Neuronal stem cell (in vitro differentiated cells): ENCODE results near the gene OPTC.

Experiments
- DNase-seq: peaks from one replicate; pipeline ENCODE4 v3.0.0-alpha.2; 2013; ENCODE audit warnings: low spot score
- H2AFZ ChIP-seq: one replicate; pipeline ENCODE4 v1.6.1; 2013; ENCODE audit warnings: mild to moderate bottlenecking, low read length, inconsistent platforms
- H2AK5ac ChIP-seq: 2 replicates; pipeline ENCODE4 v1.6.1; 2013; ENCODE audit warnings: low read depth, mild to moderate bottlenecking, inconsistent platforms, low read length, moderate library complexity, mixed read lengths
- H2BK120ac ChIP-seq: 2 replicates; pipeline ENCODE4 v1.6.1; 2013; ENCODE audit warnings: low read depth, mild to moderate bottlenecking, inconsistent platforms, low read length, moderate library complexity, mixed read lengths
- H2BK12ac ChIP-seq: one replicate; pipeline ENCODE4 v1.6.1; 2013; ENCODE audit warnings: low read length, inconsistent platforms
- H2BK15ac ChIP-seq: 2 replicates; pipeline ENCODE4 v1.6.1; 2013; ENCODE audit warnings: mild to moderate bottlenecking, low read length, inconsistent platforms, mixed read lengths
- H2BK5ac ChIP-seq: one replicate; pipeline ENCODE4 v1.6.1; 2013; ENCODE audit warnings: inconsistent platforms, mild to moderate bottlenecking, low read length, moderate library complexity
- H3K14ac ChIP-seq: one replicate; pipeline ENCODE4 v1.6.1; 2013; ENCODE audit warnings: low read length, inconsistent platforms
- H3K18ac ChIP-seq: 2 replicates; pipeline ENCODE4 v1.6.1; 2013; ENCODE audit warnings: low read length, inconsistent platforms
- H3K23ac ChIP-seq: 2 replicates; pipeline ENCODE4 v1.6.1; 2013; ENCODE audit warnings: low read depth, mild to moderate bottlenecking, mixed read lengths, low read length, inconsistent platforms; ENCODE audit not compliant: poor library complexity
- H3K27ac ChIP-seq: replicated peaks from 3 replicates; pipeline ENCODE4 v1.5.1; 2013; ENCODE audit warnings: low read length, inconsistent platforms
- H3K27me3 ChIP-seq, 3 experiments: 2 replicates each; pipeline ENCODE4 v1.6.1; 2013; ENCODE audit warnings: low read length in 3 of 3, mild to moderate bottlenecking in 2 of 3, inconsistent platforms in 1 of 3, low read depth in 1 of 3, mixed read lengths in 1 of 3, moderate library complexity in 1 of 3; ENCODE audit not compliant: control insufficient read depth in 3 of 3, insufficient read depth in 3 of 3
- H3K36me3 ChIP-seq, 2 donors: replicated peaks in 1 of 2; 2 replicates each; pipeline ENCODE4 v1.6.1; 2013; ENCODE audit warnings: low read length in 2 of 2; ENCODE audit not compliant: control insufficient read depth in 2 of 2, insufficient read depth in 2 of 2
- H3K4ac ChIP-seq: 2 replicates; pipeline ENCODE4 v1.6.1; 2013; ENCODE audit warnings: inconsistent platforms, mild to moderate bottlenecking, low read length, moderate library complexity
- H3K4me1 ChIP-seq, 2 donors: 1 replicate in 1 of 2; 2 replicates in 1 of 2; pipeline ENCODE4 v1.6.1; 2013; ENCODE audit warnings: low read length in 2 of 2, low read depth in 1 of 2; ENCODE audit not compliant: control insufficient read depth in 2 of 2, insufficient read depth in 1 of 2
- H3K4me2 ChIP-seq: one replicate; pipeline ENCODE4 v1.6.1; 2013; ENCODE audit warnings: mild to moderate bottlenecking, low read length, inconsistent platforms; ENCODE audit not compliant: insufficient read depth, poor library complexity, severe bottlenecking
- H3K4me3 ChIP-seq, 2 donors: 2 replicates each; pipeline ENCODE4 v1.5.1; 2013; ENCODE audit warnings: low read length in 2 of 2, mild to moderate bottlenecking in 2 of 2, inconsistent platforms in 1 of 2, moderate library complexity in 1 of 2
- H3K79me1 ChIP-seq: one replicate; pipeline ENCODE4 v1.6.1; 2013; ENCODE audit warnings: low read depth, mild to moderate bottlenecking, inconsistent platforms, low read length, moderate library complexity
- H3K9ac ChIP-seq: one replicate; pipeline ENCODE4 v1.6.1; 2013; ENCODE audit warnings: mild to moderate bottlenecking, low read depth, low read length, inconsistent platforms; ENCODE audit not compliant: poor library complexity
- H3K9me3 ChIP-seq, 2 donors: replicated peaks in 1 of 2; 2 replicates each; pipeline versions ENCODE3 to v1.6.1; 2013; ENCODE audit warnings: low read length in 2 of 2, mild to moderate bottlenecking in 2 of 2, inconsistent platforms in 1 of 2, low read depth in 1 of 2, mixed read lengths in 1 of 2, moderate library complexity in 1 of 2; ENCODE audit not compliant: control insufficient read depth in 2 of 2, insufficient read depth in 1 of 2
- H4K8ac ChIP-seq: one replicate; pipeline ENCODE4 v1.6.1; 2013; ENCODE audit warnings: low read depth, mild to moderate bottlenecking, inconsistent platforms, low read length, moderate library complexity
- H4K91ac ChIP-seq: one replicate; pipeline ENCODE4 v1.6.1; 2013; ENCODE audit warnings: low read length, low read depth, mild to moderate bottlenecking, inconsistent platforms; ENCODE audit not compliant: poor library complexity
- WGBS, 2 donors: extraction: QIAGEN DNeasy Blood & Tissue Kit; methylation state at CpG; one replicate each; pipeline ENCODE4 v1.1.7; 2013; ENCODE audit warnings: missing lambda C conversion rate in 2 of 2, mixed read lengths in 1 of 2; ENCODE audit not compliant: insufficient read length in 2 of 2, insufficient replicate concordance in 1 of 2; ENCODE audit errors: extremely low coverage in 2 of 2; 5-methylcytosine and 5-hydroxymethylcytosine counted together

OPTC gene

GRCh38 chr1:203461717-203462116, 32.2 kb upstream of the OPTC start:
- Histone ChIP-seq H3K9ac (no peak overlapping the region), H2BK5ac (no peak overlapping the region), H2BK120ac (no peak overlapping the region), H3K27ac (no peak overlapping the region), H3K4me3 (no peak overlapping the region), H2BK12ac (no peak overlapping the region), H3K36me3 (no peaks in the 10 kb centered on the region), H2BK15ac (no peak overlapping the region), H3K14ac (no peak overlapping the region), H3K4me1 (peaks cover 13 to 30% of the 10 kb centered on the region in 2 donors), H3K18ac (no peak overlapping the region), H3K9me3 (no peaks in the 10 kb centered on the region), H3K27me3 (peaks cover 0 to 36% (median 0%) of the 10 kb centered on the region in 3 experiments), H3K4ac (no peak overlapping the region), H2AK5ac (no peak overlapping the region), H3K4me2 (no peak overlapping the region), H2AFZ (no peak overlapping the region), H3K23ac (no peak overlapping the region), H3K79me1 (no peaks in the 10 kb centered on the region), H4K91ac (no peak overlapping the region), H4K8ac (no peak overlapping the region)
- no peak for DNase-seq
- no CpG with 5 or more reads among the region's 5 CpGs for WGBS, 2 donors

GRCh38 chr1:203462143-203462542, 31.8 kb upstream of the OPTC start:
- Histone ChIP-seq H3K4ac (no peak overlapping the region), H3K18ac (no peak overlapping the region), H3K4me3 (no peak overlapping the region), H2BK12ac (no peak overlapping the region), H3K79me1 (no peaks in the 10 kb centered on the region), H2AFZ (no peak overlapping the region), H2BK5ac (no peak overlapping the region), H3K9me3 (no peaks in the 10 kb centered on the region), H3K4me2 (no peak overlapping the region), H3K27ac (no peak overlapping the region), H3K27me3 (peaks cover 0 to 33% (median 0%) of the 10 kb centered on the region in 3 experiments), H3K14ac (no peak overlapping the region), H3K36me3 (no peaks in the 10 kb centered on the region), H4K91ac (no peak overlapping the region), H2BK15ac (no peak overlapping the region), H2BK120ac (no peak overlapping the region), H3K23ac (no peak overlapping the region), H3K4me1 (peaks cover 16 to 28% of the 10 kb centered on the region in 2 donors), H2AK5ac (no peak overlapping the region), H4K8ac (no peak overlapping the region), H3K9ac (no peak overlapping the region)
- DNase-seq = no peak
- no CpG with 5 or more reads among the region's 1 CpG for WGBS, 2 donors

- Histone ChIP-seq H3K79me1 (no peaks in the 10 kb centered on the region), H2BK15ac (no peak overlapping the region), H4K8ac (no peak overlapping the region), H2AK5ac (no peak overlapping the region), H2AFZ (no peak overlapping the region), H3K9me3 (no peaks in the 10 kb centered on the region), H2BK12ac (no peak overlapping the region), H3K18ac (no peak overlapping the region), H3K9ac (no peak overlapping the region), H2BK120ac (no peak overlapping the region), H3K4ac (no peak overlapping the region), H4K91ac (no peak overlapping the region), H3K27ac (no peak overlapping the region), H3K27me3 (peaks cover 0 to 33% (median 0%) of the 10 kb centered on the region in 3 experiments), H2BK5ac (no peak overlapping the region), H3K14ac (no peak overlapping the region), H3K36me3 (no peaks in the 10 kb centered on the region), H3K4me1 (peaks cover 16 to 28% of the 10 kb centered on the region in 2 donors), H3K4me3 (no peak overlapping the region), H3K23ac (no peak overlapping the region), H3K4me2 (no peak overlapping the region)
- WGBS, 2 donors = no CpG with 5 or more reads among the region's 6 CpGs
- DNase-seq = no peak
These were observed 31.1 kb upstream of the OPTC start for GRCh38 chr1:203462878-203463277.

- Histone ChIP-seq H3K14ac (no peak overlapping the region), H3K4me1 (peaks cover 16 to 28% of the 10 kb centered on the region in 2 donors), H3K4ac (no peak overlapping the region), H3K27ac (no peak overlapping the region), H3K9ac (no peak overlapping the region), H3K18ac (peak overlapping the region; percentile 58), H2BK5ac (no peak overlapping the region), H2BK15ac (no peak overlapping the region), H3K4me3 (no peak overlapping the region), H4K8ac (no peak overlapping the region), H3K79me1 (no peaks in the 10 kb centered on the region), H4K91ac (no peak overlapping the region), H3K9me3 (no peaks in the 10 kb centered on the region), H3K23ac (no peak overlapping the region), H2BK12ac (no peak overlapping the region), H3K36me3 (no peaks in the 10 kb centered on the region), H3K4me2 (no peak overlapping the region), H2AFZ (no peak overlapping the region), H3K27me3 (peaks cover 0 to 33% (median 0%) of the 10 kb centered on the region in 3 experiments), H2BK120ac (no peak overlapping the region), H2AK5ac (peak overlapping the region; percentile 22)
- no CpG with 5 or more reads among the region's 7 CpGs for WGBS, 2 donors
- no peak for DNase-seq
These were observed 30.4 kb upstream of the OPTC start for GRCh38 chr1:203463469-203464062.
